Epithelial cell of proximal tubule (primary cell): Measurements from ENCODE around the gene EIF4G1. TPM values are rescaled to one million over a fixed set of nuclear protein-coding genes. Genes with fewer than 3 reads are reported as not detected.

Experiments used
- DNase-seq: peaks from one replicate; pipeline ENCODE4 v3.0.0-alpha.2; 2011; ENCODE audit warnings: low read depth
- H3K4me3 ChIP-seq: 2 replicates; pipeline ENCODE4 v1.5.1; 2011; ENCODE audit warnings: low read depth, mild to moderate bottlenecking, low read length
- total RNA-seq: library from RNA; depleted of rRNA; stranded (reverse); fragments of >200 nt; gene quantifications from 2 replicates; pipeline ENCODE4 v1.2.3, GENCODE V29; 2015
- TF ChIP-seq, protein P1 (sequence below): conservative IDR thresholded peaks from 2 replicates; pipeline ENCODE4 v1.5.1; 2012; ENCODE audit warnings: low read depth, mild to moderate bottlenecking, low read length

EIF4G1 gene
- total RNA-seq, 1 donor from 2014 or later: 313 TPM

DNA sequence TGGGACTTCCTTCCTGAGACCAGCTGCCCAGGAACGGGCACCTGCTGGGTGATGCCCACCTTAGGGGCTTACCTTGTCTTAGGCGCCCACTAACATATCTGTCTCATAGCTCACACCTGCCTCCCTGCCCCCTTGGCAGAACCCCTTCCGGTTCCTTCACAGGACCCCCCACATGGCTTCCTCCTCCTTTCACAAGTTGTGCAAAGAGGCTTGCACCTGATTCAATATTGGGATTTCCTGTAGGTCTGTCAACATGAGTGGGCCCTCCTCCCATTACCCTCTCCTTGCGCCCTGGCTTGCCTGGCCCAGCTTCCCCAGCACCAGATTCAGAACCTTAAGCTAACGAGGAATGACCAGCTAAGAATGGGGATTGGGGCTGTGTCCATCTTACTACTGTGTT is 63.0 kb downstream of the EIF4G1 start:
- TF ChIP-seq, protein P1, sequence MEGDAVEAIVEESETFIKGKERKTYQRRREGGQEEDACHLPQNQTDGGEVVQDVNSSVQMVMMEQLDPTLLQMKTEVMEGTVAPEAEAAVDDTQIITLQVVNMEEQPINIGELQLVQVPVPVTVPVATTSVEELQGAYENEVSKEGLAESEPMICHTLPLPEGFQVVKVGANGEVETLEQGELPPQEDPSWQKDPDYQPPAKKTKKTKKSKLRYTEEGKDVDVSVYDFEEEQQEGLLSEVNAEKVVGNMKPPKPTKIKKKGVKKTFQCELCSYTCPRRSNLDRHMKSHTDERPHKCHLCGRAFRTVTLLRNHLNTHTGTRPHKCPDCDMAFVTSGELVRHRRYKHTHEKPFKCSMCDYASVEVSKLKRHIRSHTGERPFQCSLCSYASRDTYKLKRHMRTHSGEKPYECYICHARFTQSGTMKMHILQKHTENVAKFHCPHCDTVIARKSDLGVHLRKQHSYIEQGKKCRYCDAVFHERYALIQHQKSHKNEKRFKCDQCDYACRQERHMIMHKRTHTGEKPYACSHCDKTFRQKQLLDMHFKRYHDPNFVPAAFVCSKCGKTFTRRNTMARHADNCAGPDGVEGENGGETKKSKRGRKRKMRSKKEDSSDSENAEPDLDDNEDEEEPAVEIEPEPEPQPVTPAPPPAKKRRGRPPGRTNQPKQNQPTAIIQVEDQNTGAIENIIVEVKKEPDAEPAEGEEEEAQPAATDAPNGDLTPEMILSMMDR: no peak
- H3K4me3 ChIP-seq: peak overlapping the region; percentile 39
- no peak for DNase-seq

DNA sequence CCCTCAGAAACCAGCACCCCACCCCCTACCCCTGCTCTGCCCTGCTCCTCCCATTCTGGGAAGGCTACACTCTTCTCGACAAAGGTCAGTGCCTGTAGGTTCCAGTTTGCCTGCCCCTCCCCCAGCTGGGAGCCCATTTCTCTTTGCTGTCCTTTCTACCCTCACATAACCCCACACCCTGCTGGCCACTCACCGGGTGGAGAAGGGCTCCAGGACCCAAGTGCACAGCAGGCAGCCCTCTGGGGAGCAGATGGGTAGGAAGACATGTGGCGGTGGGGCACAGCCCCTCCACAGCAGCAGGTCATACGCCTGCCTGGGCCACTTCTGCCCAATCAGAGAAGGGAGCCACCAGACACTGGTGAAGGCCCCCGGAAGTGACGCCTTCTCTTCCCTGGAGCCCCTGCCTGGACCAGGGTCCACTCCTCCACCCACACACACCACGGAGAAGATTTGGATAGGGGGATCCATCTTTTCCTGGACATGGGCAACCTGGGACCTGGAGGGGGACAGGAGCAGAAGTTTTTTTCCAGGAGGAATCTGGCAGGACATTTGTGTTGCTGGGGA is 63.6 kb downstream of the EIF4G1 start, which contains the start of gene THPO:
Gene THPO, minus strand, starts transcription at position 326 of the 564 bp plus-strand sequence. CDS start 1,948 bp downstream, outside the sequence.
- TF ChIP-seq, protein P1: no peak
- DNase-seq: no peak
- H3K4me3 ChIP-seq: peak within 1 kb of the TSS; percentile 39

DNA sequence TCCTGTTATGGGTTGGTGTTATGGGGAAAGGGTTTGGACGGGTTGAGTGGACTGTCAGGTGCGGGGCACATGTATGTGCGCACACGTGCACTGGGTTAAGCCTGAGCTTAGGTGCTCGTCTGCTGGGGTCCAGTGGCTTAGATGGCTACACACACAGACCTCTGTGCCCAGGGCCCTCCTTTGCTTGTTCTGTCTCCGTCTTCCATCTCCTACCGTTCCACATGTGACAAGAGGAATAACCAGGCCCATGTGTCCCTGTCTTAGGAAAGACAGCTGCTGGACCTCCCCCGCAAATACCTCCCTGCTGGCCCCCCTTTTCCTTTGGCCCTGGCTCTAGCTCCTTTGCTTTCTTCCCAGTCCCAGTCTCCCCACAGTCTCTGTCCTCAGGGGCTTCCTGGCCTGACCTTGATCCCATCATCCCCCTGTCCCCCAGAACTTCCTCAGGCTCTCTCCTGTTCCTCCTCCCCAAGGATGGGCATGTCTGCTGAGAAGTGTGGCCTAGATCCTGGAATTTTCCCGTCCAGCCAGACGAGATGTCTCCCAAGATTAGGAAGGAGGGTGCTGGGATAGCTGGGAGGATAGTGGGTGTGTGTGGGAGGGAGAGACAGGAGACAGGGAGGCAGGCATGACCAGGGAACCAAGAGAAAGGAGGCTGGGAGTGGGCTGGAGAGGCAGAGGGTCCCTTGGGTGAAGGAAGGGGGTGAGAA is 64.4 kb downstream of the EIF4G1 start:
- H3K4me3 ChIP-seq: peak overlapping the region; percentile 4
- DNase-seq: no peak
- TF ChIP-seq, protein P1: no peak

DNA sequence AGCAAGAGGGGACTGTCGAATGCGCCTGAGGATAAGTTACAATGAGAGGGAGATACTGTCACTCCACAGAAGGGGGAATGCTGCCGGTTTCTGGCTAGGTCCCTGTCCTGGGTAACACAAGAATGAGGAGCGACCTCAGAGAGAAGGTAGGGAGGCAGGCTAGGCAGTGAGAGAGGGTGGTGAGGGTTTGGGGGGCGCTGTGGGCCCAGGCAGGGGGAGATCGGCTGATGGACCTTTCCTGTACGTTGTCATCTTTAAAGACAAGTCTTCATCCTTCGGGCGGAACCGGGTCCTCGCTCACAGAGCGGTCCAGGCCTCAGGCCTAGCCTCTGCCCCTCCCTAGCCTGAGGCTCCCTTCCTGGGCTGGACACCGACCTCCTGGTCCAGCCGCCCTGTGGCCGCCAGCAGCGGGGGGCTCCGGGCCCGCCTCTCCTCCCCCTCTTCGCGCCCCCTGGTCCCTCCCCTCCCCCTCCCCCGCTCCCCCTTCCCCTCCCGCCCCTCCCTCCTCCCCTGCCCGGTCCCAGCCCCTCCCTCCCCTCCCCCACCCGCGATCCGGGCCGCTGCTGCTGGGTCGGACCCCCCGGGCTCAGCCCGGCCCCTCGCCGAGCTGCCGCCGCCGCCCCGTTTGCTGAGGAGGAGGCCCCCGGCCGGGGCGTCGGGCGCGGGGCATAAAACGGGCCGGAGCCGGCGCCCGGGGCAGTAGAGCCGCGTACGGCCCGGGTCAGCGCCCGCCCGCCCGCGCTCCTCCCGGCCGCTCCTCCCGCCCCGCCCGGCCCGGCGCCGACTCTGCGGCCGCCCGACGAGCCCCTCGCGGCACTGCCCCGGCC is 65.2 kb downstream of the EIF4G1 start, which contains the start of gene CHRD:
Gene CHRD, plus strand, starts transcription at position 697 of the 827 bp plus-strand sequence. CDS start 265 bp downstream, outside the sequence.
- TF ChIP-seq, protein P1: no peak
- no peak for DNase-seq
- H3K4me3 ChIP-seq: peak within 1 kb of the TSS; percentile 54

DNA sequence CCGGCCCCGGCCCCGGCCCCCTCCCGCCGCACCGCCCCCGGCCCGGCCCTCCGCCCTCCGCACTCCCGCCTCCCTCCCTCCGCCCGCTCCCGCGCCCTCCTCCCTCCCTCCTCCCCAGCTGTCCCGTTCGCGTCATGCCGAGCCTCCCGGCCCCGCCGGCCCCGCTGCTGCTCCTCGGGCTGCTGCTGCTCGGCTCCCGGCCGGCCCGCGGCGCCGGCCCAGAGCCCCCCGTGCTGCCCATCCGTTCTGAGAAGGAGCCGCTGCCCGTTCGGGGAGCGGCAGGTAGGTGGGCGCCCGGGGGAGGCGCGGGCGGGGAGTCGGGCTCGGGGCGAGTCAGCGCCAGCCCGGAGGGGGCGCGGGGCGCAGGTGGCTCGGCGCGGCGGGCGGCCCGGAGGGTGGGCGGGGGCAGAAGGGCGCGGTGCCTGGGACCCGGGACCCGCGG is 65.8 kb downstream of the EIF4G1 start:
- no peak for DNase-seq
- TF ChIP-seq, protein P1: no peak
- H3K4me3 ChIP-seq: peak overlapping the region; percentile 54

DNA sequence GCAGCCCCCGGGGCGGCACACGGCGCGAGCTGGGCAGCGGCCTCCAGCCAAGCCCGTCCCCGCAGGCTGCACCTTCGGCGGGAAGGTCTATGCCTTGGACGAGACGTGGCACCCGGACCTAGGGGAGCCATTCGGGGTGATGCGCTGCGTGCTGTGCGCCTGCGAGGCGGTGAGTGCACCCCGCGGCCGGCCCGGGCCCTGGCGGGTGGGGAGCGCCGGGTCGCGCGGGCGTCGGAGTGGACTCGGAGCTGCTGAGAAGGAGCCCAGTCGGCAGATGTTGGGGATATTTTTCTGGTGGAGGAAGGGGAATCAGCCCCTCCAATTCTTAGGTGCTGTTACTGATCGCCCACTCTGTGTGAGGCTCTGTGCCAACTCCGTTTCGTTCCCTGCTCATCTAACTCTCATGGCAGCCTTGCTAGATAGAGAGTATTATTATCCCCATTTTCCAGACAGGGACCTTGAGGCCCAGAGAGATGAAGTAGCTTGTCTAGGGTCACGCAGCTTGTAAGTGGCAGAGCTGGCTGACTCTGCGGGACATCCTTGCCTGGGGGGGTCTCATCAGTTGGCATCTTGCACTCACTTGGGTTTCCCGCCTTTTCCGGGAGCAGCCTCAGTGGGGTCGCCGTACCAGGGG is 66.3 kb downstream of the EIF4G1 start:
- TF ChIP-seq, protein P1: no peak
- peak overlapping the region; percentile 54 for H3K4me3 ChIP-seq
- DNase-seq: no peak
